Testis (tissue), 3 donors: ENCODE measurements around the gene WFDC5. TPM values are rescaled to one million over a fixed set of nuclear protein-coding genes. Genes with fewer than 3 reads are reported as not detected.

Experiments
- DNase-seq: peaks from one replicate; pipeline ENCODE4 v3.0.0-alpha.2; 2019
- H3K27ac ChIP-seq, 2 donors: fragments of 200-600 bp; sonication (generic); one replicate each; pipeline ENCODE4 v1.5.1; 2019
- H3K27me3 ChIP-seq: fragments of 200-600 bp; sonication (generic); one replicate; pipeline ENCODE4 v1.5.1; 2019
- H3K36me3 ChIP-seq: fragments of 200-600 bp; sonication (generic); one replicate; pipeline ENCODE4 v1.5.1; 2017; ENCODE audit warnings: low read depth; ENCODE audit errors: missing control alignments
- H3K4me1 ChIP-seq: fragments of 200-600 bp; sonication (generic); one replicate; pipeline ENCODE4 v1.5.1; 2019
- H3K4me3 ChIP-seq, 2 donors: fragments of 200-600 bp; sonication (generic); one replicate each; pipeline ENCODE4 v1.5.1; 2017 to 2019
- H3K9me3 ChIP-seq: fragments of 200-600 bp; sonication (generic); one replicate; pipeline ENCODE4 v1.5.1; 2017
- POLR2A ChIP-seq: fragments of 450-650 bp; IDR thresholded peaks from one replicate; pipeline ENCODE4 v1.6.1; 2017; ENCODE audit warnings: antibody characterized with exemption, mild to moderate bottlenecking, moderate library complexity
- WGBS, 2 donors: methylation state at CpG; one replicate each; pipeline ENCODE4 v1.1.5; 2018; 5-methylcytosine and 5-hydroxymethylcytosine counted together
- intact Hi-C: fragments of 100-400 bp; cut with DNase I; formaldehyde crosslinking; loops from one replicate; pipeline ENCODE4 v1.15.1; 2023; ENCODE audit warnings: low total_unique reads
- polyA plus RNA-seq: library from polyadenylated mRNA; stranded (reverse); fragments of 350-450 nt; fragmentation: Illumina TruSeq; extraction: RNeasy Lipid Tissue Mini Kit (QIAGEN cat#74804); gene quantifications from one replicate; pipeline ENCODE4 v1.2.3, GENCODE V29; 2014; ENCODE audit warnings: low read depth, low replicate concordance; ENCODE audit not compliant: insufficient read depth
- total RNA-seq, 2 donors: library from RNA; depleted of rRNA; stranded (reverse); fragments of >200 nt; gene quantifications; one replicate each; pipeline ENCODE4 v1.2.3, GENCODE V29; 2016
- TF ChIP-seq, protein P1 (sequence below), 3 experiments: fragments of 450-650 bp in 2 of 3; fragments of 200-600 bp in 1 of 3; sonication (generic) in 1 of 3; IDR thresholded peaks; one replicate each; pipeline ENCODE4 v1.5.1; 2016 to 2019; ENCODE audit warnings: antibody characterized with exemption in 3 of 3, mild to moderate bottlenecking in 2 of 3, moderate library complexity in 1 of 3

WFDC5 gene
- total and polyA plus RNA-seq, 3 donors from 2014 or later = 0.87 to 2.1 (median 1.4) TPM

DNA sequence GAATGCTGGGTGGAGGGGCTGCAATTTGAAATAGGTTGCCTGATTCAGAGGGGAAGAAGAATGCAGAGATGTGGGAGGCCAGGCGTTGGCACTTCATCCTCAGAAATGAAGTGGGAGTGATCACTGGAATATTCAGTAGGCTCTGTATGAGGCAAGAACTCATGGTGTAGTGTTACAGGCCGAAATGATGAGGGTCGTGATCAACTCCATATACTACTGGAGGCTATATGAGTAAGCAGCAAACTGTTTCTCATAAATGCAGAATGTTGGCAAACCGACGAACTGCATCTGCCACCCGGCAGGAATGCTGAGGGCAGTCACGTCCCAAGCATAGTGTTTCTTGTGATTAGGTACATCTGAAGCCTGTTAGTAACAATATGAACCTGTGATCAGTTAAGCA lies 26.7 kb downstream of the WFDC5 start:
- no peaks in the 10 kb centered on the region for H3K9me3 ChIP-seq

DNA sequence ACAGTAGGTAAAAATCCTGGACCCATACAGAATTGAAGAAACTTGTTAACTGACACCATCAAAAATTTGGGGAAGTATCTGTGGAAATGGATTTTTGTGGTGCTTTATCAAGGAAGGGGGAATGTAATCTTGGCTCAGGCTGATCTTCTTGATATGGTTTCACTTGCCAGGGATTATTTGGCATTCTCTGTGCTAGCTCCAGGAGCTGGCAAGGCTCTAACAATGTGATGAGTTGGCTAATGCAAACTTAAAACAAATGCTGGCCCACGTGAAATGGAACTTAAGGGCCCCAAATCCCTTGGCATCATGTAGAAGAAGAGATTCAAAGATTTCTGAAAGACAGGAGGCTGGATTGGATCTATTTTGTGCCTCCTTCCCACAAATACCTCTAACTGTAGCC lies 27.2 kb downstream of the WFDC5 start:
- no peaks in the 10 kb centered on the region for H3K9me3 ChIP-seq
- no peak for DNase-seq
- H3K36me3 ChIP-seq = no peaks in the 10 kb centered on the region
- H3K4me1 ChIP-seq = no peaks in the 10 kb centered on the region
- no peak overlapping the region for H3K4me3 ChIP-seq
- WGBS, 2 donors = 69 to 94% methylated on average over 1 of the region's 1 CpG
- H3K27ac ChIP-seq = no peak overlapping the region
- H3K27me3 ChIP-seq = no peaks in the 10 kb centered on the region
- TF ChIP-seq, protein P1, sequence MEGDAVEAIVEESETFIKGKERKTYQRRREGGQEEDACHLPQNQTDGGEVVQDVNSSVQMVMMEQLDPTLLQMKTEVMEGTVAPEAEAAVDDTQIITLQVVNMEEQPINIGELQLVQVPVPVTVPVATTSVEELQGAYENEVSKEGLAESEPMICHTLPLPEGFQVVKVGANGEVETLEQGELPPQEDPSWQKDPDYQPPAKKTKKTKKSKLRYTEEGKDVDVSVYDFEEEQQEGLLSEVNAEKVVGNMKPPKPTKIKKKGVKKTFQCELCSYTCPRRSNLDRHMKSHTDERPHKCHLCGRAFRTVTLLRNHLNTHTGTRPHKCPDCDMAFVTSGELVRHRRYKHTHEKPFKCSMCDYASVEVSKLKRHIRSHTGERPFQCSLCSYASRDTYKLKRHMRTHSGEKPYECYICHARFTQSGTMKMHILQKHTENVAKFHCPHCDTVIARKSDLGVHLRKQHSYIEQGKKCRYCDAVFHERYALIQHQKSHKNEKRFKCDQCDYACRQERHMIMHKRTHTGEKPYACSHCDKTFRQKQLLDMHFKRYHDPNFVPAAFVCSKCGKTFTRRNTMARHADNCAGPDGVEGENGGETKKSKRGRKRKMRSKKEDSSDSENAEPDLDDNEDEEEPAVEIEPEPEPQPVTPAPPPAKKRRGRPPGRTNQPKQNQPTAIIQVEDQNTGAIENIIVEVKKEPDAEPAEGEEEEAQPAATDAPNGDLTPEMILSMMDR (IDR thresholded peaks at IDR 0.05) = no peak
- TF ChIP-seq POLR2A = no peak
- intact Hi-C loops = no loop called here

More for the DNA sequence above, 26.7 kb downstream of the WFDC5 start:
- DNase-seq = no peak
- Histone ChIP-seq H3K27ac (no peak overlapping the region), H3K4me3 (no peak overlapping the region), H3K36me3 (no peaks in the 10 kb centered on the region), H3K27me3 (no peaks in the 10 kb centered on the region), H3K4me1 (no peaks in the 10 kb centered on the region)
- intact Hi-C loops = no loop called here
- TF ChIP-seq, protein P1 (IDR thresholded peaks at IDR 0.05) = no peak
- no peak for TF ChIP-seq POLR2A
- WGBS, 2 donors = 69 to 71% methylated on average over 7 of the region's 7 CpGs

DNA sequence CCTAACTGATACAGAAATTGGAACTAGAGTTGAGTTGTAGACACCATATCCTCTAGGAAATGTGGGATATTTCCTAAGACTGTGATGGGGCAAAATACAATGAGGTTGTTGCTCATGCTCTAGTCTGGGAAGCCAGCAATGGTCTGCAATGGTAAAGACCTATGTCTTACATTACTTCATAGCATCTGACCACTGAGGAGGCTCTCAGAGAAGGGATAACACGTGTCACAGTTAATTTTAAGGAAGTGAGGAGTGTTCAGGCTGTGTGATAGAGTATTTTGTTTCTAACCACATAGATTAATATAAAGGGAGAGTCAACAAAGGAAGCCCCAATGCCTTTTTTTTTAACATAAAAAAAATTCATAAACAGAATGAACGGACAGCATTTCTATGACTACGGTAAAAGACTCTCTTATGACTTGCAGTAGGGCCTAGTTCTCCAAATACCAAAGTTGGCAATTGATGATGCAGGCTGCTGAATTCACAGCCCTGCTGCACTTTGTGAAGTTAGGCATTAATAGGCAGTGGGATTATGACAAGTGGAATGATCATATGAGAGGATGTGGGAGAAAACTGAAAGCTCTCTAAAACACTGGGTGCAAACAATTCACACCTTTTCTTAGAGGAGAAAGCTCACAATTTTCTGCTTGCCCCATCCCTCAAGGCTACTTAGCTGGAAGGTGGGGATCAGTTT lies 27.7 kb downstream of the WFDC5 start:
- 89% methylated on average over 3 of the region's 3 CpGs for WGBS, 2 donors
- intact Hi-C loops = no loop called here
- no peak for DNase-seq
- no peak overlapping the region for H3K27ac ChIP-seq
- no peaks in the 10 kb centered on the region for H3K9me3 ChIP-seq
- H3K4me1 ChIP-seq = no peaks in the 10 kb centered on the region
- H3K27me3 ChIP-seq = no peaks in the 10 kb centered on the region
- TF ChIP-seq, protein P1 (IDR thresholded peaks at IDR 0.05) = no peak
- TF ChIP-seq POLR2A = no peak
- H3K36me3 ChIP-seq = no peaks in the 10 kb centered on the region
- no peak overlapping the region for H3K4me3 ChIP-seq

DNA sequence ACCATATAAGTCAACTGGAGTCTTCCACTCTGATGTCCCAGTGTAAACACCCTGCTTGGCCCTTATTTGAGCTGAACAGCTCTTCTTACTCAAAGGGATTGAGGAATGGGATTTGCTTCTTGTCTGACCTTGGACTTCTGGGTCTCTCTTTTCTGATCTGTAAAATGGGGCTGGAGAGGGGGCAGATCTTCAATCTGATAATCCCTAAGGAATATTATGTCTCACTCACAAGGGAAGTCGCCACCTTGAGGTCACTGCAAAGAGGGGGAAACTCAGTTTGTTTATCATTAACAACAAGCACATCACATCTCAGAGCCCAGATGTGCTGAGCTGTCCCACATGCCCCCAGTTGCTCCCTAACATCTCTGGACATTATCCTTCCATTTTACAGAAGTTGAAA lies 29.1 kb downstream of the WFDC5 start:
- TF ChIP-seq POLR2A = no peak
- TF ChIP-seq, protein P1 (IDR thresholded peaks at IDR 0.05) = no peak
- H3K9me3 ChIP-seq = no peaks in the 10 kb centered on the region
- H3K4me3 ChIP-seq = no peak overlapping the region
- no peaks in the 10 kb centered on the region for H3K4me1 ChIP-seq
- intact Hi-C loops = no loop called here
- DNase-seq = no peak
- no peaks in the 10 kb centered on the region for H3K36me3 ChIP-seq
- H3K27me3 ChIP-seq = no peaks in the 10 kb centered on the region
- WGBS, 2 donors = 80 to 96% methylated on average over 1 of the region's 1 CpG
- H3K27ac ChIP-seq = no peak overlapping the region

DNA sequence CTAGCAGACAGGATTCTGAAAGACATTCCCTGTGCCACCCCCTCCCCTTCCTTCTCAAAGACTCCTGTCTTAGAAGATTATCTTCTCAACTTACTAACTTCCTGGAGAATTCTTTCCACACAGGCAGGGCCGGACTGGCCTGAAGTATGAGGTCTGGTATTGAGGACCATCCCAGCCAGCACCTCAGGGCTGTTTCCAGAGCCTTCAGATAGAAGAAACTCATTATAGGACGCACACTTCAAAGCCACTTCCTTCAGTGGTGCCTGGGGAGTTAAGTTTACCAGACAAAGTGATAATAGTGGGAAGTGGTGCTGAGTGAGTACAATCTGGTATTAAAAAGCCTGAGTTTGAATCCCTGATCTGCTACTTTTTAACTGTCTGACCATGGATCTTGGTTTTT lies 29.7 kb downstream of the WFDC5 start:
- 78 to 91% methylated on average over 2 of the region's 2 CpGs for WGBS, 2 donors
- no peaks in the 10 kb centered on the region for H3K4me1 ChIP-seq
- H3K9me3 ChIP-seq = no peaks in the 10 kb centered on the region
- TF ChIP-seq, protein P1 (IDR thresholded peaks at IDR 0.05) = no peak
- no peak for TF ChIP-seq POLR2A
- no peaks in the 10 kb centered on the region for H3K36me3 ChIP-seq
- no peaks in the 10 kb centered on the region for H3K27me3 ChIP-seq
- H3K27ac ChIP-seq = no peak overlapping the region
- H3K4me3 ChIP-seq = no peak overlapping the region
- no peak for DNase-seq
- intact Hi-C loops = no loop called here
